Right kidney (tissue), 1 donor: ENCODE results near the gene SAMD1.

Experiments
- DNase-seq: peaks from one replicate; pipeline ENCODE4 v3.0.0-alpha.2; 2016

SAMD1 gene

DNA sequence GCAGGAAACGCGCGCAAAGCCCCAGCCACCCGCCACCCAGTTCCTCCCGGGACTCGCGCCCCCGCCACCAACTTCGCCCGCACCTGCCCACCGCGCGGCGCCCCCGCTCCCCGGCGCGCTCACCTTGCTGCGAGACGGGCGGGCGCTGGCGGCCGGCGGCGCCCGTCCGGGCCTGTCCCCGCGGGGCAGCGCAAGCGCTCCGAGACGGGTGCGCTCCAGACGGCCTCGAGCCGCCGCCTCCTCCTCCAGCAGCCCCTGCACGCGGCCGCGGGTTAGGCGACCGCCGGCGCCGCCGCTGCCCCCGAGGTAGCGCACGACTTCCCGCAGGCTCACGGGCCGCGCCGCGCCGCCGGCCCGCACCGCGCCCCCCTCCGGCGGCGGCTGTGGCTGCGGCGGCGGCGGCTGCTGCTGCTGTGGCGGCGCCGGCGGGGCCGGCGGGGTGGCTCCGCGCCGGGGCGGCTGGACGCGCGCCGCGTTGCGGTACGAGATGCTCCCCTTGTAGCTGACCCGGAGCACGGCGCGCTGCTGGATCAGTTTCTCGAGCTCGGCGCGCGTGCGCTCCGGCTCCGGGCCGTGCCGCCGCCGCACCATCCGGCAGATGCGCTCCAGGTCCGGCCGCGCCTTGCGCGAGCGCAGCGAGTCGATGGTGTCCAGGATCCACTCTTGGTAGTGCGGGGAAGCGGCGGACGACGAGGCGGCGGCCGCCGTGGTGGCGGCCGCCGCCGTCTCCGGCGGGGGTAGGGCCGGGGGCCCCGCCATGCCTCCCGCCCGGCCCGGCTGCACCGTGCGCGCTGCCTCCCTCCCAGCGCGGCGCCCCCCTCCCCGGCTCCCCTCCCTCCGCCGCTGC is 666 bp downstream of the SAMD1 start:
- DNase-seq: peak; percentile 76

DNA sequence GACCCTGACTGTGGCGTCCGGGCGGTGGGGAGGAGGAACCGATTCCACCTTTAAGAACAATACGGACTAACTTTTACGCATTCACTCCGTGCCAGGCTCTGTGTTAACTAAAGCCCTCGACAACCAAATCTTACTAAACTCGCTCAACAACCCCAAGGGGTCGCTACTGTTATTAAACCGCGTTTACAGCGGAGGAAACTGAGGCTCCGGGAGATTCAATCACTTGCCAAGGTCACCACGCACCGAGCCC is 1.2 kb downstream of the SAMD1 start:
- DNase-seq: no peak

DNA sequence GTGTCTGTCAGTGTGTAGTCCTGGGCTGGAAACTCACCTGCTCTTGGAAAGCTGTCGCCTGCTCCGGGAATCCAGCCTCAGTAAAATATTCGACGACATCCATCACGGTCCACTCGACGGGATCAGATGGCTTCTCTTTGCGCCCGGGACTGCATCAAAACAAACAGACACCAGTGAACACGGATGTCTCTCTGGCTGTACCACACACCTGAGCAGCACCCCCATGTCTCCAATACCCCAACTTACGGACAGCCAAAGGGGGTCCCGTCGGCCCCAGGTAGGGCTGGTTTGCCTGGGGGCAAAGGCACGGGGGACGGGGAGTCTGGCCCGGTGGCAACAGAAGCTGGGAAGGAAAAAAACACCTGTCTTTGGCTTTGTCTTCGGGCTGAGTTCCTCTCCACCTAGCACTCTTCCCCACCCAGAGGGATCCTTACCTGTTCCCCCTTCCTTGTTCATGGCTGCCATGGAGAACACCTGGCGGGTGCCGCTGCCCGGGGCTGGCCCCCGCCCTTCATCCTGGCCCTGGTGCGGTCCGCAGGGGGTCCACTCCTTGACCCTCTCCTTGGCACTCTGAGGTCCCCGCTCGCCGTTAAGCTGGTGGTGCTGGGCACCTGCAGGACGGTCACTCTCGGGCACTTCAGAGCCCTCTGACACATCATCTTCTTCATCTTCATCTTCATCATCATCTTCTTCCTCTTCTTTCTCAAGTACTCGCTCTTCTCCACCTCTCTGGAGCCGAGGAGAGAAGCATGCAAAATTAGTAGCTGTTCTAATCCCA is 1.7 kb downstream of the SAMD1 start:
- no peak for DNase-seq

DNA sequence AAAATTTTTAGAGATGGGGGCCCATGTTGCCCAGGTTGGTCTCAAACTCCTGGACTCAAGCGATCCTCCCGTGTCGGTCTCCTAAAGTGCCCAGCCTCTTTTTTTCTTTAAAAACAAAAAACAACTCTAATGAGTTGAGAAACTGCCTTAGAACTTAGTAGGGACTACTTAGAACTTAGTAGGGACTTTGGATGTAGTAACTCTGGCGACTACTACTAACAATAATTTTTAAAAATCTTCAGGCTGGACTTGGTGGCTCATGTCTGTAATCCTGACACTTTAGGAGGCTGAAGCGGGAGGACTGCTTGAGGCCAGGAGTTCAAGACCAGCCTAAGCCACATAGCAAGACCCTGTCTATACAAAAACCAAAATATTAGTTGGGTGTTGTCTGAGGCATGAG is 4.5 kb downstream of the SAMD1 start:
- DNase-seq: no peak

DNA sequence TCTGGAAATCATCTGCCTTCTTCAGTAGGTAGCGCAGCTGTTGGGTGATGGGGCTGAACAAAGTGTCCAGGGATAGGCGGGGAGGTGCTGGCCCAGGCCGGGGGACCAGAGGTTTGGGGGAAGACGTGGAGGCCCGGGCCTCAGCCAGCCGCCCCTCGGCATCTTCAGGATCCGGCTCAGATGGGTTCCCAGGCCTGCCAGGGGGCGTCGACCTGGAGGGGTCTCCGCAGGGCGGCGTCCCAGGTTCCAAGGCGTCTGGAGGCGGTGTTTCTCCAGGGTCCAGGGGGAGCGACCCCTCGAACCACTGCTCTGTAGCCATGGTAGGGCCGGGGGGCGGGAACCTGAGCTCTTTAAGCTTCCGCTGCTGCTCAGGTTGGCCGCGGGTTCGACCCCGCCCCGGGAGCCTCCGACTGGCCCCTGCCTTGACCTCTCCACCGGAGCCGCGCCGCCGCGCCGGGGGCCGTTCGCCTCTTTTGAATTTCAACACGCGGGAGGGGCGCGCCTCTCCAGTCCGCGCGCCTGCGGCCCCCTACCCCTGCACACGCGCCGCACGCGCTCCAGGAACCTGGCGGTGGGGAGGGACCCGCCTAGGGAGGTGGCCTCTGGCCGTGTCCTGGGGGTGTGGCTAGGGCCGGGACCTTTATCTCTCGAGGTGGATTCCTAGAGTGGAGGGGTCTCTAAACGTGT is 5.1 kb downstream of the SAMD1 start, which contains the start of gene C19orf67:
Gene C19orf67 (minus strand): TSS at position 475 of the 687 bp plus-strand sequence. CDS start 156 bp downstream, at position 319.
- DNase-seq: no peak

DNA sequence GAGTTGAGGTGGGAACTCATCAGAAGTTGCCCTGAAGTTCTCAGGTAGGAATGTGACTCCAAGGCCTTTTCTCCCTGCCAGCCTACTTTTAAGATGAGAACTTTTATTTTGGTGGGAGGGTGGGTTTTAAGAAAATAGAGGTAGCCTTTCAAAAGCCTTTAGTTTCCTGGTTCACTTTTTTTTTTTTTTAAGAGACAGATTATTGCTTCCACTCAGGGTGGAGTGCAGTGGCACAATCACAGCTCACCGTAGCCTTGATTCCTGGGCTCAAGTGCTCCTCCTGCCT is 7.9 kb downstream of the SAMD1 start:
- DNase-seq: no peak

DNA sequence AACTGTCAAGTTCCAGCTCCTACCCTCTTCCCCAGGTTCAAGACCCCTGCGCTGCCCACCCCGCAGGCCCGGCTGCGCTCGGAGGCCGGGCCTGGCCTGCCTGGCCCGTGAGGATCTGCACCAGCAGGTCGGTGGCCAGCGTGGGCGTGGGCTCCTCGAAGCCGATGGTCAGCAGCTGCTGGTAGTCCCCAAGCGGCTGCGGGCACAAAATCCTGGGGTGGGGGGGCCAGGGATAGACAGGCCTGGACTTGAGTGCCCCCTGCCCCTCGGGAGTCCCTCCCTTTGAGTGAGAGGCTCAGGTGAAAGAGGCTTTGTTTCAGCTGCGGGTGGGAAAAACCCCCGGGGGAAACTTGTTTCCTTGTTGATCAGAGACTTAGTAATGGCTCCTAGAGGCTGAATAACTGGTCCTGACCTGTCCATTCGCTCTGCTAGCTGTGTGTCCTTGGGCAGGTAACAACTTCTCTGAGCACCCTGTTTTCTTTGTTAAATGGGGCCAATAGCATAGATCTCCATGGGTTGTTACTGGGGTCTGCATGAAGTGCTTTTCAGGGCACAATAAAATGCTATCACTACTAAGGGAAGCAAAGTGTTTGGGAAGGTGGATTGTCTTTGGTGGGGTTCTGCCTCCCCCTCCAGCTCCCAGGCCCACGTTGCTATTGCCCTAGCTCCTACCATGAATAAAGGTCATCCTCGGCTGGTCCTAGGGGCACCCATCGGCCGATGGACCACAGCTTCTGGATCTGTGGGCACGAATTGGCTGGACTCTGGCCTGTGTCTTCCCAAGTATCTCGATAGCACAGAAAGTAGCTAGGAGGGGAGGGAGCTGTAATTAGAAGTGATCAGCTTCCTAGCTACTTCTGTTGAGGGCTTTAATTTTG is 8.5 kb downstream of the SAMD1 start:
- DNase-seq: no peak

DNA sequence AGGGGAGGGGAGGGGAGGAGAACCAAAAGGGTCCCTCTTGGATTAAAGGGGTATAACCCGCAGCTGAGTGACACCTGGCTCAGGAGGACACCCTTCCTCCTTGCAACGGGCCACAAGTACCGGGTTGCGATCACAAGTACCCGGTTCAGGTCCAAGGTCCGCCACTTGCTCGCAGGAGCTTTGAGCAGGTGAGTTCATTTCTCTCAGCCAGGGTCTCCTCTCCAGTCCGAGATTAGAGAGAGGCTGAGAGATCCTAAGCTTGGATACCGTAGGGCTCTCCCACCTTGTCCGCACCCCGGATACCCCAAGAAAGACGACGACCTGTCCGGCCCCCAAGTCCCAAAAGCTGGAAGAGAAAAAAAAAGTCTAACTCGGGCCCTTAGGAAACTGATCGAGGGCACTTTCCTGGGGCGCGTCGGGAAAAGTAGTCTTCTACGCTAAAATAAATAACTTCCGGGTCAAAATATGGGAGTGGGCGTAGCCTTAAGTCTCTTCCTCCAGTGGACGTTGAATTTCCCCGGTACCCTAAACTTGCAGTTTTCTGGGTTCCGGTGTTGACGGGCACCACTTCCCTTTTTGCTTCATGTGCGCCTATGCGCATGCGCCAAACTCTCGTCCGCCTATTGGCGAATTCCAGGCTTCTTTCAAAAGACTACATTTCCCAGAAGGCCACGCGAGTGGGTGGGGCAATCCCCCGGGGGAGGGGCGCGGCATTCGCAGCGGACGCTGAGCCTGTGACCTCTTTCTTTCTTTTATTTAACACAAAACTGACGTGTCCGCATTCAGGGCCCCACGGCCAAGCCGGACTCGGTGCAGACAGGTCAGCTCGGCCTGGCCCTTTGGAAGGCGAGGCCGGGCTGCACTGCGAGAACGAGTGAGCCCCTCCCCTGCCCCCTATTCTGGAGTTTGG is 9.4 kb downstream of the SAMD1 start:
- DNase-seq: peak; percentile 95

DNA sequence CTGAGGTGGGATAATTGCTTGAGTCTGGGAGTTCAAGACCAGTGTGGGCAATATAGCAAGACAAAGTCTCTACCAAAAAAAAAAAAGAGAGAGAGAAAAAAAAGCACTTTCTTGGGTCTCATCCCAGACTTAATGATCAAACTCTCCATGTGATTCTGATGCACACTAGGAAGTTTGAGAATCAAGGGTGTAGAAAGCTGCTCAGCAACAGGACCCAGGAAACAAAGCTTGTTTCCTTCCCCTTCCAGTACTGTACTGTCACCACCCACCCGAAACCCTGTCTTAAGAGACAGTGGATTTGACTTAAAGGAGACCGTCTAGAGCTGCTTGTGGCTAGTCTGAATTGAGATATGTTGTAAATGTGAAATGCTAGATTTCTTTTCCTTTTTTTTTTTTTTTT is 12.1 kb downstream of the SAMD1 start:
- no peak for DNase-seq

DNA sequence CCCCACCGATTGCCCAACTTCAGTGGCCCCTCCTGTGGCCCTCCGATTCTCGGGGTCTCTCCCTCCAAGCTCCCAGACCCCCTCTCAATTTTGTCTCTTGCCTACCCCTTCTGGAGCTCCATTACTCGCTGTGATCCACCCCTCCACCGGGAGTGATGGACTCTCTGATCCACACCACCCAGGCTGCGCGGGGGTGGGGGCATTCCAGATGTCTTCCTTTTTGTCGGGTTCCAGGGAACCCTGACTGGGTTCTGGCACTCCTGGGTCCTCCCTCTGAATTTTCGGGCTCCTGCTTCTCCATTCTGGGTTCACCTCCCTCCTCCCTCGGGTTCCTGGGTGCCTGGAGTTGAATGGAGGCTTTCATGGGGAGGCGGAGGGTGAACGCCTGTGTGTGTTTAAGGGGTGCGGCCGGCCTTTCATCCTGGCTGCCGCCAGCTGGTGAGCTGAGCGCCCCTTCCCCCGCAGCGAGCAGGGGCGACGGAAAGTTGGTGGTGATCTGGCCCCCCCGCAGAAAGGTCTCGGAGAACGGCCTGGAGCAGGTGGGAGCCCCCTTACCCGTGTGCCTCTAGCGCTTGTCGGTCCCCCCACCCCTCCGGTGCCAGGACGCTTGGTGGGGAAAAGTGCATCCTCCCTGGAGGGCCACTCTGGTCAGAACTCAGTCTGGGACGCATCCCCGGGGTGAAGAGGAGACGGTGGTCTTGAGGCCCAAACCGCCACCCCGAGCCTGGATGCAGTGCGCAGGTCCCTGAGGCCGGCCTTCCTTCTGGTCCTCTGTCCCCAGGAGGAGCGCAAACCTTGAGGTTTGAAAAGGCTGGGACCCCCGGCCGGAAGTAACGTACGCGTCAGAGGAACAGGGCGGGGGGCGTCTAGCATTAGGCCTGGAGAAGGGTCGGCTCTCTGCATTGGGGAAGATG is 16.4 kb downstream of the SAMD1 start:
- DNase-seq: peak; percentile 62

DNA sequence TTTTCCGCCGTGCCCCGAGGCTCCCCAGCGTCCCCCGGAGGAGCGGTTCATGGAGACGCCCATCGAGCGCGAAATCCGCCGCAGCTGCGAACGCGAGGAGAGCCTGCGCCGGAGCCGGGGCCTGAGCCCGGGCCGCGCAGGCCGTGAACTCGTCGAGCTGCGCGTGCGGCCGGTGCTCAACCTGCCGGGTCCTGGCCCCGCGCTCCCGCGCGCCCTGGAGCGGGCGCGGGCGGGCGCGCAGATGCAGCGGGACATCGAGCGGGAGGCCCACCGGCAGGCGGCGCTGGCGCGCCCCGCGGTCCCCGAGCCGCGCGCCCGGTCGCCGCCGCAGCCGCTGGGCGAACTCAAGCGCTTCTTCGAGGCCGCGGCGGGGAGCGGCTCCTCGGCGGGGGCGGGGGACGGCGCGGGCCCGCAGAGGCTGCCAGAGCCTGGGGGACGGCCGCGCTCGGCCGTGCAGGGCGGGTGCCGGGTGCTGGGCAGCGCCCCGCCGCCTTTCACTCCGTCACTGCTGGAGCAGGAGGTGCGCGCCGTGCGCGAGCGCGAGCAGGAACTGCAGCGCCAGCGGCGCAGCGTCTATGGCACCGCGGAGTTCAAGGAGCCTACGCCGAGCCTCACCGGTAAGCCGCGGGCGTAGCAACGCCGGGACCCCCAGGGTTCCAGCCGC is 17.2 kb downstream of the SAMD1 start:
- DNase-seq: peak; percentile 86

DNA sequence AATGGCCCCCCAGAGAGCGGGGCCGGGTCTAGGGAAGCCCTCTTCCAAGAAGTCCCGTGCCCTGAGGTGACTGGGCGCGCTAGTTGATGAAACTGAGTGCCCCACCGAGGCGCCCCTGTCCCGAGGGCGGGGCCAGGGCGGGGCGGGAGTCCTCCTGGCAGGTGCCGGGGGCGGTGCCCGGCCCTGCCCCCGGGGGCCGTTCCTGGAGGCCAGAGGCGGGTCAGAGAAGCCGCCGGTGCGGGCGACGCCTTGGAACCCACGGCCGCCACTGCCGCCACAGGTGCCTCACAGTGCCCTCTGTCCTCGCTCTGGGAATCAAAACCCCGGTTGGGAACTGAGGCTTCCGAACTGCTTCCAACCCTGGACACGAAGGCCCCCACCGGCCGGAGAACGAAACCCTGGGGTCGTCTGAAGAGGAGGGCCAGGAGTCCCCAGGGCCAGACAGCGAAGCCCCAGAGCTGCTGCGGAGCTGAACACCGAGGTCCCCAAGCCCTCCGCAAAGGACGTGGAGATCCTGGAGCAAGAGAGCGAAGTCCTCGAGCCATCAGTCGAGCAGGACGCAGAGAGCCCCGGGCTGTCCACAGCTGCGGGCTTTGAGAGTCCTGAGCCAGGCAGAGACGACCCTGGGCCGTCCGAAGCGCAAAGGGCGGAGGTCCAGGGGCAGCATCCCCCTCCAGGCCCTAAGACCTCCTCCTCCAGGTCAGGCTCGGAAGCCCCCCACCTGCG is 17.9 kb downstream of the SAMD1 start, which contains the start of gene MISP3:
Gene MISP3 (plus strand): TSS at position 252 of the 726 bp plus-strand sequence. CDS start 524 bp downstream, outside the sequence.
- DNase-seq: peak; percentile 83

DNA sequence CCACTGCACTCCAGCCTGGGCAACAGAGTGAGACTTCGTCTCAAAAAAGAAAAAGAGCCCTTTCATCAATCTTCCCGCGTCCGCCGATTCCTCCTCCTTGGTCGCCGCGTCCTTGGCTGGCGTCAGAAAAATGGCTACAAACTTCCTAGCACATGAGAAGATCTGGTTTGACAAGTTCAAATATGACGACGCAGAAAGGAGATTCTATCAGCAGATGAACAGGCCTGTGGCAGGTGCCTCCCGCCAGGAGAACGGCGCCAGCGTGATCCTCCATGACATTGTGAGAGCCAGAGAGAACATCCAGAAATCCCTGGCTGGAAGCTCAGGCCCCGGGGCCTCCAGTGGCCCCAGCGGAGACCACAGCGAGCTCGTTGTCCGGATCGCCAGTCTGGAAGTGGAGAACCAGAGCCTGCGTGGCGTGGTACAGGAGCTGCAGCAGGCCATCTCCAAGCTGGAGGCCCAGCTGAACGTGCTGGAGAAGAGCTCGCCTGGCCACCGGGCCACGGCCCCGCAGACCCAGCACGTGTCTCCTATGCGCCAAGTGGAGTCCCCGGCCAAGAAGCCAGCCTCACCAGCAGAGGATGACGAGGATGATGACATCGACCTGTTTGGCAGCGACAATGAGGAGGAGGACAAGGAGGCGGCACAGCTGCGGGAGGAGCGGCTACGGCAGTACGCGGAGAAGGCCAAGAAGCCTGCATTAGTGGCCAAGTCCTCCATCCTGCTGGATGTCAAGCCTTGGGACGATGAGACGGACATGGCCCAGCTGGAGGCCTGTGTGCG is 20.1 kb downstream of the SAMD1 start:
- DNase-seq: no peak

DNA sequence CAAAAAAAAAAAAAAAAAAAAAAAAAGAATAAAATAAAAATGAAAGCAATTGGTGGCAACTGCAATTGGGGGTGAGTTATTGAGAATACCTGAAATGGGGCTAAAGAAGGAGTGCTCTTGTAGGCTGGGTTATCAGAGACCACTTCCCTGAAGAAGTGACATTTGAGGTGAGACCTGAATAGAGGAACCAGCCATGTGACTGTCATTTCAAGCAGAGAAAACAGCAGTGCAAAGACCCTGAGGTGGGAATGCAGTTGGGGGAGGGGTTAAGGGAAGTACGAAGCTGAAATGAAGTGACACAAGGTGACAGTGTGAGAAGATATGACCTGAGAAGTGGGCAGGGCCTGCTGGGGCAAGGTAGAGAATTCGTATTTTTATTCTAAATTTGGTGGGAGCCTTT is 24.4 kb downstream of the SAMD1 start:
- no peak for DNase-seq

DNA sequence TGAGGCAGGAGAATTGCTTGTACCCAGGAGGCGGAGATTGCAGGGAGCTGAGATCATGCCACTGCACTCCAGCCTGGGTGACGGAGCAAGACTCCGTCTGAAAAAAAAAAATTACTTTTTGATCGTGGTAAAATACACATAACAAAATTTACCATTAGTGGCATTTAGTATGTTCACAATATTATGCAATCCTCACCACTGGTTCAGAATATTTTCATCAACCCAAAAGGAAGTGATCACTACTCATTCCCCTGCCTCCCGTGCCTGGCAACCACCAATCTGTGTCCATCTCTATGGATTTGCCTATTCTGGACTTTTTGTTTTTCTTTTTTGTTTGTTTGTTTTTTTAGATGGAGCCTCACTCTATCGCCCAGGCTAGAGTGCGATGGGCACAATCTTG is 27.4 kb downstream of the SAMD1 start:
- DNase-seq: no peak

DNA sequence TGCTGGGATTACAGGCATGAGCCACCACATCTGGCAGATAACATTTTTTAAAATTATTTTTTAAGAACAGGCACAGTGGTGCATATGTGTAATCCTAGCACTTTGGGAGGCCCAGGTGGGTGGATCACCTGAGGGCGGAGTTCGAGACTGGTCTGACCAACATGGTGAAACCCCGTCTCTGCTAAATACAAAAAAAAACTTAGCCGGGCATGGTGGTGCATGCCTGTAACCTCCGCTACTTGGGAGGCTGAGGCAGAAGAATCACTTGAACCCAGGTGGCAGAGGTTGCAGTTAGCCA is 28.0 kb downstream of the SAMD1 start:
- DNase-seq: no peak

DNA sequence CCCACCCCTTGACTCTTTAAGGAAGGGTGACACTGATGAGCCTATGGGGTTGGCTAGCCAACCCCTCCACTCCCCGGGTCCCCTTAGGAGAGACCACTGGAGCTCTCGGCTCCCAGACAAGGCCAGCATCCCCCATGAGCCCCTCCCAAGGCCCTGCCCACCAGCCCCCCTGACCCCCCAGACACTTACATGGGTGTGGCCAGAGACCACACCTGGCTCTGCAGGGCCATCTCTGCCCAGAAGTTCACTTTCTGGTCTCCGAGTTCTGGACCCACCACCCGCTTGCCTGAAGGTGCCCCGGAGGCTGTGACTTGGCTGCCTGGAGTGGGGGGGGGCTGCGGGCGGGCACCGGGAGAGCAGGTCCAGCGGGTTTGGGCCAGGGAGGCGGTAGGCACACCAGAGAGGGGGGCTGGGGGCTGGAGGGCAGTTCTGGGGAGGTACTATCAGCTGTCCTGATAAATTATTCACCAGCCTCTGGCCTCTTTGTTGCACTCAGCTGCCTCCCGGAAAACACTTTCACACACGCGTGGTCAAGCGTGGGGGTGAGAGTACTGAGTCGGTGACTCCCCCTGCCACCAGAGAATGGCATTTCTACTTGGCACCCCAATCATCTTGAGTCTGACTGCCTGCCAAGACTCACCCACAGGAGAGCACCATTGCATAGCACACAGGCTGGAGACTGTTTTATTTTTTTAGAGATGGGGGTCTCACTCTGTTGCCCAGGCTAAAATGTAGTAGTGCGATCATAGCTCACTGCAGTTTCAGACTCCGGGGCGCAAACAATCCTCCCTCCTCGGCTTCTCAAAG is 28.6 kb downstream of the SAMD1 start, which contains the start of gene PALM3:
Gene PALM3 (minus strand): TSS at position 326 of the 807 bp plus-strand sequence. CDS start 96 bp downstream, at position 230.
- DNase-seq: peak; percentile 52
